Nephron (organoid): ENCODE data around the gene CTR9.
A peak's percentile ranks its signal among the peaks of the same experiment; 100 is the strongest.

Experiments
- H3K27ac Mint-ChIP-seq, 3 experiments: 2 replicates each; pipeline ENCODE4 v1.8.0; 2020; ENCODE audit warnings: mixed read lengths in 3 of 3, mild to moderate bottlenecking in 2 of 3, moderate library complexity in 1 of 3
- H3K27me3 Mint-ChIP-seq: 2 replicates; pipeline ENCODE4 v1.8.0; 2021; ENCODE audit warnings: low read depth, mild to moderate bottlenecking, moderate library complexity, mixed read lengths
- H3K36me3 Mint-ChIP-seq: 2 replicates; pipeline ENCODE4 v1.8.0; 2020; ENCODE audit warnings: low read depth, mixed read lengths
- H3K4me1 Mint-ChIP-seq: 2 replicates; pipeline ENCODE4 v1.8.0; 2020; ENCODE audit warnings: mixed read lengths
- H3K4me3 Mint-ChIP-seq, 3 experiments: 2 replicates each; pipeline ENCODE4 v1.8.0; 2020; ENCODE audit warnings: mild to moderate bottlenecking in 3 of 3, mixed read lengths in 3 of 3, moderate library complexity in 2 of 3
- H3K9me3 Mint-ChIP-seq: 2 replicates; pipeline ENCODE4 v1.8.0; 2020; ENCODE audit warnings: mixed read lengths
- TF ChIP-seq, protein P1 (sequence below), 3 experiments: fragments of 200-600 bp; sonication (generic); IDR thresholded peaks; one replicate each; pipeline ENCODE4 v1.5.0; 2021; ENCODE audit warnings: antibody characterized with exemption in 3 of 3; ENCODE audit not compliant: unreplicated experiment in 3 of 3

Gene CTR9

DNA sequence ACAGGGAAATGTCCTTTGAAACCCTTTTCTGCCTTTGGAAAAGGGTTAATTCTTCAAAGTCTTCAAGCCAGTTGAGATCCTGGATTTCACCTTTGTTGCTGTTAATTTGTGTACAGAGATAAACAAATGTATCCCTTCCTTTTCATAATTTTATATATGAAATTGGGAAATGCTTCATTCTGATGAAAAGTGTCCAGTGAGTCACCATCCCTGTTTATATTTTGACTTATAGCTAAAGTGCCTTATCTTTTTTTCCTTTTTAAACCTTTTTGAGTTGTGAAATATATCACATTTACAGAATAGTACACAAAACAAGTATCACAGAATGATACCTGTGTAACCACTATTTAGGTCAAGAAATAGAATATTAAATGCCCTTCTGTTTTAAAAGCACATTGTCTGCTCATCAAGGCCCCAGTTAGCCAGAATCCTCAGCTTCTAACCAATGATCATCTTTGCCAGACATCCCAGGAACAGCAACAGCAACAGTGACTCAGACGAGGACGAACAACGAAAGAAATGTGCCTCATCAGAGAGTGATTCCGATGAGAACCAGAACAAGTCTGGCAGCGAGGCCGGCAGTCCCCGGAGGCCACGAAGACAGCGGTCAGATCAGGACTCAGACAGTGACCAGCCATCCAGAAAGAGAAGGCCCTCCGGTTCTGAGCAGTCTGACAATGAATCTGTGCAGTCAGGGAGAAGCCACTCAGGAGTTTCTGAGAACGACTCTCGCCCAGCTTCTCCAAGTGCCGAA, 27.3 kb downstream of the CTR9 start:
- no peak overlapping the region for H3K27ac Mint-ChIP-seq
- no peaks in the 10 kb centered on the region for H3K9me3 Mint-ChIP-seq

DNA sequence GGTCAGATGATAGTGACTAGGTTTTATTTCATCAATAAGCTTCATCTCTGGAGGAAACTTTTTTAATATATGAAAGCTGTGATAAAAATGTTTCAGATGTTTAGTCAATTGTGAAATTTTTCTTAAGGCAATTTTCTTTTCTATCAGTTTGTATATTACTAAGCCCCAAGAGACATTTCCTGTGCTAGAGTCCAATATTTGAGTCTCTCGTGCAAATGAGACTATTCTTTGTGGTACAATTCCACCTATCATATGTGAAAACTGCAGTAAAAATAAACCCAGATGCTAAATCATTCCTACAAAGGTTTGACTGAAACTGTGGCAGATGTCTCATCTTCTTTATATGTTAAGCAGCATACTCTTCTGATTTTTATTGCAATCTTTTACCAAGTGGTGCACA, 28.0 kb downstream of the CTR9 start:
- H3K4me1 Mint-ChIP-seq, result peaks cover 4% of the 10 kb centered on the region
- no peaks in the 10 kb centered on the region for H3K27me3 Mint-ChIP-seq
- TF ChIP-seq, protein P1, sequence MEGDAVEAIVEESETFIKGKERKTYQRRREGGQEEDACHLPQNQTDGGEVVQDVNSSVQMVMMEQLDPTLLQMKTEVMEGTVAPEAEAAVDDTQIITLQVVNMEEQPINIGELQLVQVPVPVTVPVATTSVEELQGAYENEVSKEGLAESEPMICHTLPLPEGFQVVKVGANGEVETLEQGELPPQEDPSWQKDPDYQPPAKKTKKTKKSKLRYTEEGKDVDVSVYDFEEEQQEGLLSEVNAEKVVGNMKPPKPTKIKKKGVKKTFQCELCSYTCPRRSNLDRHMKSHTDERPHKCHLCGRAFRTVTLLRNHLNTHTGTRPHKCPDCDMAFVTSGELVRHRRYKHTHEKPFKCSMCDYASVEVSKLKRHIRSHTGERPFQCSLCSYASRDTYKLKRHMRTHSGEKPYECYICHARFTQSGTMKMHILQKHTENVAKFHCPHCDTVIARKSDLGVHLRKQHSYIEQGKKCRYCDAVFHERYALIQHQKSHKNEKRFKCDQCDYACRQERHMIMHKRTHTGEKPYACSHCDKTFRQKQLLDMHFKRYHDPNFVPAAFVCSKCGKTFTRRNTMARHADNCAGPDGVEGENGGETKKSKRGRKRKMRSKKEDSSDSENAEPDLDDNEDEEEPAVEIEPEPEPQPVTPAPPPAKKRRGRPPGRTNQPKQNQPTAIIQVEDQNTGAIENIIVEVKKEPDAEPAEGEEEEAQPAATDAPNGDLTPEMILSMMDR (IDR thresholded peaks at IDR 0.05; ENCODE audit: unreplicated experiment in 3 of 3), result no peak
- H3K9me3 Mint-ChIP-seq, result no peaks in the 10 kb centered on the region
- H3K27ac Mint-ChIP-seq, result no peak overlapping the region
- no peak overlapping the region for H3K4me3 Mint-ChIP-seq
- H3K36me3 Mint-ChIP-seq, result peaks cover 41% of the 10 kb centered on the region

More for the DNA sequence above, 27.3 kb downstream of the CTR9 start:
- no peak overlapping the region for H3K4me3 Mint-ChIP-seq
- peaks cover 48% of the 10 kb centered on the region for H3K36me3 Mint-ChIP-seq
- H3K27me3 Mint-ChIP-seq, result no peaks in the 10 kb centered on the region
- no peaks in the 10 kb centered on the region for H3K4me1 Mint-ChIP-seq
- TF ChIP-seq, protein P1 (IDR thresholded peaks at IDR 0.05; ENCODE audit: unreplicated experiment in 3 of 3), result no peak

- no peaks in the 10 kb centered on the region for H3K9me3 Mint-ChIP-seq
- H3K27ac Mint-ChIP-seq, result no peak overlapping the region
- TF ChIP-seq, protein P1 (IDR thresholded peaks at IDR 0.05; ENCODE audit: unreplicated experiment in 3 of 3), result no peak
- peaks cover 14% of the 10 kb centered on the region for H3K4me1 Mint-ChIP-seq
- H3K4me3 Mint-ChIP-seq, result no peak overlapping the region
- H3K36me3 Mint-ChIP-seq, result peaks cover 31% of the 10 kb centered on the region
- no peaks in the 10 kb centered on the region for H3K27me3 Mint-ChIP-seq
Observed at GRCh38 chr11:10780040-10780439, 29.0 kb downstream of the CTR9 start.

GRCh38 chr11:10784232-10785145, 33.4 kb downstream of the CTR9 start:
- peak overlapping the region; percentile 44 to 68 (median 67) for H3K27ac Mint-ChIP-seq
- TF ChIP-seq, protein P1 (IDR thresholded peaks at IDR 0.05; ENCODE audit: unreplicated experiment in 3 of 3), result no peak
- H3K9me3 Mint-ChIP-seq, result no peaks in the 10 kb centered on the region

GRCh38 chr11:10785146-10785474, 34.1 kb downstream of the CTR9 start:
- Mint-ChIP-seq H3K27me3 (no peaks in the 10 kb centered on the region), H3K4me3 (peak overlapping the region in 1 of 3 experiments; percentile 37), H3K27ac (peak overlapping the region; percentile 11 to 67 (median 44)), H3K9me3 (no peaks in the 10 kb centered on the region), H3K36me3 (no peaks in the 10 kb centered on the region), H3K4me1 (peaks cover 23% of the 10 kb centered on the region)
- TF ChIP-seq, protein P1 (IDR thresholded peaks at IDR 0.05; ENCODE audit: unreplicated experiment in 3 of 3), result no peak

More at GRCh38 chr11:10784232-10785145, 33.4 kb downstream of the CTR9 start:
- peak overlapping the region in 1 of 3 experiments; percentile 37 for H3K4me3 Mint-ChIP-seq
- no peaks in the 10 kb centered on the region for H3K36me3 Mint-ChIP-seq
- H3K27me3 Mint-ChIP-seq, result no peaks in the 10 kb centered on the region
- H3K4me1 Mint-ChIP-seq, result peaks cover 23% of the 10 kb centered on the region
